Ovary (tissue), 3 donors: ENCODE measurements around the gene LKAAEAR1.

Experiments used
- CTCF ChIP-seq, 3 donors: fragments of 450-650 bp in 2 of 3; fragments of 200-600 bp in 1 of 3; IDR thresholded peaks; one replicate each; pipeline versions ENCODE4 v1.5.1 to v1.8.0; 2016 to 2022; ENCODE audit warnings: antibody characterized with exemption in 3 of 3, mild to moderate bottlenecking in 1 of 3
- EP300 ChIP-seq: sonication (generic); formaldehyde crosslinking; IDR thresholded peaks from one replicate; pipeline ENCODE4 v1.6.1; 2017; ENCODE audit warnings: antibody characterized with exemption
- POLR2A ChIP-seq: fragments of 450-650 bp; IDR thresholded peaks from one replicate; pipeline ENCODE4 v1.6.1; 2017; ENCODE audit warnings: antibody characterized with exemption, mild to moderate bottlenecking, moderate library complexity
- donor health status: DM: no; HTN: no; CAD: no.

- no peak for TF ChIP-seq CTCF (IDR thresholded peaks at IDR 0.05)
- TF ChIP-seq POLR2A, result no peak
- no peak for TF ChIP-seq EP300
These were observed 34.9 kb downstream of the LKAAEAR1 start, which contains the start of gene SOX18 for GRCh38 chr20:64049060-64049877.
